Loucy (cell line): ENCODE measurements around the gene PIPOX.

Experiments used
- H2AFZ ChIP-seq: fragments of 200-600 bp; sonication (generic); 2 replicates; pipeline ENCODE4 v1.6.0; 2016; ENCODE audit warnings: antibody characterized with exemption, mild to moderate bottlenecking, low read length, moderate library complexity
- H3F3A ChIP-seq: fragments of 200-600 bp; 2 replicates; pipeline ENCODE4 v1.6.0; 2016; ENCODE audit warnings: antibody characterized with exemption, low read depth, mild to moderate bottlenecking
- H3K27me3 ChIP-seq: fragments of 200-600 bp; sonication (generic); 2 replicates; pipeline ENCODE4 v1.6.1; 2014; ENCODE audit warnings: low read length, mild to moderate bottlenecking; ENCODE audit not compliant: insufficient read depth, poor library complexity, severe bottlenecking
- H3K36me3 ChIP-seq: fragments of 200-600 bp; sonication (generic); 2 replicates; pipeline ENCODE4 v1.6.1; 2016; ENCODE audit warnings: low read length; ENCODE audit not compliant: insufficient read depth
- H3K4me1 ChIP-seq: fragments of 200-600 bp; sonication (generic); 2 replicates; pipeline ENCODE4 v1.5.1; 2014; ENCODE audit warnings: low read length, mild to moderate bottlenecking; ENCODE audit not compliant: insufficient read depth, poor library complexity, severe bottlenecking
- H3K4me2 ChIP-seq: fragments of 200-600 bp; sonication (generic); 2 replicates; pipeline ENCODE4 v1.6.0; 2014; ENCODE audit warnings: antibody characterized with exemption, low read length, low read depth, mild to moderate bottlenecking; ENCODE audit not compliant: poor library complexity, severe bottlenecking
- H3K4me3 ChIP-seq: fragments of 200-600 bp; sonication (generic); 2 replicates; pipeline ENCODE4 v1.5.1; 2014; ENCODE audit warnings: low read length, mild to moderate bottlenecking, mixed read lengths; ENCODE audit not compliant: poor library complexity, severe bottlenecking
- H3K79me2 ChIP-seq: fragments of 200-600 bp; sonication (generic); 2 replicates; pipeline ENCODE4 v1.6.1; 2014; ENCODE audit warnings: low read length; ENCODE audit not compliant: insufficient read depth
- H3K9ac ChIP-seq: fragments of 200-600 bp; sonication (generic); 2 replicates; pipeline ENCODE4 v1.6.0; 2014; ENCODE audit warnings: mild to moderate bottlenecking, low read depth, low read length, moderate library complexity; ENCODE audit not compliant: poor library complexity, severe bottlenecking
- H3K9me2 ChIP-seq: fragments of 200-600 bp; sonication (generic); replicated peaks from 2 replicates; pipeline ENCODE4 v1.6.1; 2016; ENCODE audit warnings: low read depth, low read length, mixed read lengths
- H3K9me3 ChIP-seq: fragments of 200-600 bp; sonication (generic); 2 replicates; pipeline ENCODE4 v1.6.1; 2014; ENCODE audit warnings: mild to moderate bottlenecking, antibody characterized with exemption, low read length, low read depth; ENCODE audit not compliant: insufficient read depth
- H4K20me1 ChIP-seq: fragments of 200-600 bp; sonication (generic); 2 replicates; pipeline ENCODE4 v1.6.0; 2014; ENCODE audit warnings: antibody characterized with exemption, low read length, mild to moderate bottlenecking; ENCODE audit not compliant: insufficient read depth, poor library complexity, severe bottlenecking
- CTCF ChIP-seq: fragments of 200-600 bp; sonication (generic); conservative IDR thresholded peaks from 2 replicates; pipeline ENCODE4 v1.5.1; 2014; ENCODE audit warnings: mild to moderate bottlenecking, antibody characterized with exemption, low read length
- EZH2phosphoT487 ChIP-seq: fragments of 200-600 bp; IDR thresholded peaks from 2 replicates; pipeline ENCODE4 v1.6.1; 2018; ENCODE audit warnings: antibody characterized with exemption, mild to moderate bottlenecking, moderate library complexity, borderline replicate concordance

The PIPOX gene

DNA sequence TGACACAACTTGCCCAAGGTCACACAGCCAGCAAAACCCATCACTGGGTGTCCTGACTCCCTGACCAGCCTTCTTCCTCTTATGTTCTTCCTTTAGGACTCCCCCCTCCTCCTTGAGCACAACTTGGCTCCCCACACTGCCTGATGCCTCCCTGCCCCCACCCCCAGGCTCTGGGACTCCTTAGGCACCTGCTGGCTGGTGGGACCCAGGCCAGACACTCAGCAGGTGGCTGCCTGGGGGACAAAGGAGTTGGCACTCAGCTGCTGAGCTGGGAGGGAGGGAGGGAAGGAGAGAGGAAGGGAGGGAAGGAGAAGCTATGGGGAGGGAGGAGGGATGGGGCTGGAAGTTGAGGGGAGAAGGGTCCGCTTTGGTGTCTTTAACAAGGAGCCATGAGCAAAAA is 45.1 kb upstream of the PIPOX start:
- H3K36me3 ChIP-seq, result no peaks in the 10 kb centered on the region
- no peak overlapping the region for H3K4me3 ChIP-seq
- H3K27me3 ChIP-seq, result no peaks in the 10 kb centered on the region
- no peaks in the 10 kb centered on the region for H3F3A ChIP-seq
- no peaks in the 10 kb centered on the region for H3K9me2 ChIP-seq
- TF ChIP-seq EZH2phosphoT487, result no peak
- no peak for TF ChIP-seq CTCF
- H3K9me3 ChIP-seq, result no peaks in the 10 kb centered on the region
- no peaks in the 10 kb centered on the region for H3K79me2 ChIP-seq
- H3K4me2 ChIP-seq, result no peak overlapping the region
- no peak overlapping the region for H2AFZ ChIP-seq
- H3K4me1 ChIP-seq, result no peaks in the 10 kb centered on the region
- H4K20me1 ChIP-seq, result no peaks in the 10 kb centered on the region
- H3K9ac ChIP-seq, result no peak overlapping the region

GRCh38 chr17:28999206-28999605 is 43.7 kb upstream of the PIPOX start:
- Histone ChIP-seq H3F3A (no peaks in the 10 kb centered on the region), H3K4me1 (no peaks in the 10 kb centered on the region)

DNA sequence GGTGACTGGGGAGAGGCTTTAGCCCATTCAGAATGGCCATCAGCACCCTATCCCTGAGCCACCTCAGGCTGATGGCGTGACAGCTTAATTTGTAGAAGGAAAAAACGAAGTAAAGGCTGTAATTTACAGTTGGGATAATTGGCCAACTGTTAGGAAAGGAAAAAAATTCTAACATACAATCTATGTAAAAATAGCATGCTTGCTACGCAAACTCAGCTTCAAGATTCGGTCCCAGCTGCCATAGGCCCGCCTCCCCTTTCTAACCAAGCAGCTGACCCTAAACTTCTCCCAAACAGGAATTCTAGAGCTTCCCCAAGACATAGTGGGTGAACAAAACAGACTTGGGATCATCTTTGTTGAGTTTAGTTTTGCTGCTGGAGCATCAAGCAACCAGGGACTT is 42.0 kb upstream of the PIPOX start:
- no peaks in the 10 kb centered on the region for H4K20me1 ChIP-seq
- no peak overlapping the region for H3K9ac ChIP-seq
- no peak overlapping the region for H2AFZ ChIP-seq
- no peak overlapping the region for H3K4me3 ChIP-seq
- H3K4me2 ChIP-seq, result no peak overlapping the region
- no peaks in the 10 kb centered on the region for H3K27me3 ChIP-seq
- TF ChIP-seq EZH2phosphoT487 (no peak), CTCF (no peak)
- H3K79me2 ChIP-seq, result no peaks in the 10 kb centered on the region
- no peaks in the 10 kb centered on the region for H3F3A ChIP-seq
- H3K4me1 ChIP-seq, result no peaks in the 10 kb centered on the region
- no peaks in the 10 kb centered on the region for H3K36me3 ChIP-seq
- H3K9me2 ChIP-seq, result no peaks in the 10 kb centered on the region
- no peaks in the 10 kb centered on the region for H3K9me3 ChIP-seq

More at GRCh38 chr17:28999206-28999605, 43.7 kb upstream of the PIPOX start:
- no peaks in the 10 kb centered on the region for H4K20me1 ChIP-seq
- no peak overlapping the region for H3K4me3 ChIP-seq
- no peak overlapping the region for H2AFZ ChIP-seq
- TF ChIP-seq CTCF (no peak), EZH2phosphoT487 (no peak)
- H3K36me3 ChIP-seq, result no peaks in the 10 kb centered on the region
- no peak overlapping the region for H3K4me2 ChIP-seq
- H3K9me3 ChIP-seq, result no peaks in the 10 kb centered on the region
- H3K27me3 ChIP-seq, result no peaks in the 10 kb centered on the region
- no peak overlapping the region for H3K9ac ChIP-seq
- H3K79me2 ChIP-seq, result no peaks in the 10 kb centered on the region
- H3K9me2 ChIP-seq, result no peaks in the 10 kb centered on the region
